Smooth muscle cell of the brain vasculature (primary cell): ENCODE data around the gene SMYD3.

Source experiments
- DNase-seq: peaks from one replicate; pipeline ENCODE4 v3.0.0-alpha.2; 2012; ENCODE audit warnings: low read depth, low spot score

The SMYD3 gene

DNA sequence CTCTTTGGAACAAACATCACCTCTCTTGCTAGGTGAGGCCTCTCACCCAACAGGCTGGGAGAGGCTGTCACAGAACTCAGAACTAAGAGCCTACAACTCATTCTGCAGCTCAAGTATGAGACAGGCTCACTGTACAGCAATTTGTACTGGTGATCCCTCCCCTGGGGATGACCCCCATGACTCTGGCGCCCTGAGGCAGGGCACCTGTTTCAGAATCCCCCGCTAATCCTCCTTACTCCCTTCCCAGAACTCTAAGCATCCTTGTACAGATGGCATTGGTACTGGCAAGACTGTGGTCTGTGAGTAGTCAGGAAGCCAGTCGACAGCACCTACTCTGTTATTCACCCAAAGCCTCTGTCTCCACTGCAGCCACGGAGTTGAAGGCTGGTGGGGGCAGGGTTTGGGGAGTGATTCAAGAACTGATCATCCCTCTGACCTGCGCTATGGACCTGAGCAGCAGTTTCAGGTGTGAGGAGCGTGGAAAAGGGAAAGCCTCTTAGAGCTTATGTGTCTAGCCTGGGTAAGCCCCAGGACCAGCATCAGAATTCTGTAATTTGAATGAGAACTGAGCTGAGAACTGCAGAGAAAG lies 696.8 kb downstream of the SMYD3 start:
- DNase-seq = no peak

DNA sequence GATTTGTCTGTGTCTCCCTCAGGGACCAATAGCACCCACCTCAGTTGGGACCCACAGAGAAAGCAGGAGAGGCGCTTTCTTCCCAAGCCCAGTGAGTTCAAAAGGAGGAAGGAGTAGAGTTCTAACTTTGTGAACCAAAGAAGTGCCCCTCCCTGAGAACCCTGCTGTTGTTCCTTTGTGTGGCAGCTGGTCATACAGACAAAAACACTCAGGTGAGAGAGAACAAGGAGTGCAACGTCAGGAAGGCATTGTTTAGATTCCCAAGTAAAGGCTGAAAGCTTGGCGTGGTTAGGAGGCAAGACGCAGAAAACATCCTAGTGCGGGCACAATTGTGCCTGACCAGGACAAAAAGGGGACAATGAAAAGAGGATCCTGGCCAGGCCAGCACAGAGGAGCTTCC lies 697.7 kb downstream of the SMYD3 start:
- DNase-seq = no peak

DNA sequence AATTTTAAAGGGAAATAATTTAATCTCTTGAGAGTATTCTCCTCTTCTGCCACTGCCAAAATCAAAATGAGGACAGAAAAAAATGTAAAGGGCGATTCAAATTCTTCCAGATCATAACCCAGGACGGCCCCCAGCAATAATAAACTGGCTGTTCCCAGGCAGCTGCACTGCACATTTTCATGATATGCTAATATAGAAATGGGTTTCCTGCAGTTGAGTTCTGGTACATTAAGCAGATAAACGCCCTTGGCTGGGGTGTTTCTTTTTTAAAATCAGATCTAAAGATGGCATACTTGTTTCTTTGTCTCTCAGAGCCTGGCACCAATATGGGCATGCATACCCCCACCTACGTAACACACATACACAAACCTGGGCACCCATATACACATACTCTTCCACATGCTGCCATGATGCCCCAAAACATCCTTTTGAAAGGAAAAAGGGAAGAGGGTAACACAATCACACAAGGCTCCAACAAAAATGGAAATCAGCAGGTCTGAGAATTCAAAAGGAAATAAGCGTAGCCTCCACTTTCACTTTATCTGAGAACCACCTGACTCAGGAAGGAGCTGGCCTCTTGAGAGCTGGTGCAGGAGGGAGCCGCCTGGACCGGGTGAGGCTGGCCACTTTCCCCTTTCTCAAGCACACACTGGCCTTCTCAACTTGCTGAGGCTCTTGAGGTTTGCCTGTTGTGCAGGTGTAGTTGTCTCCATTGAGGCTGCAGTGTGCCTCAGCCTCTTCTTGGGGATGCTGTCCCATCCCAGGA lies 698.9 kb downstream of the SMYD3 start:
- DNase-seq = no peak

DNA sequence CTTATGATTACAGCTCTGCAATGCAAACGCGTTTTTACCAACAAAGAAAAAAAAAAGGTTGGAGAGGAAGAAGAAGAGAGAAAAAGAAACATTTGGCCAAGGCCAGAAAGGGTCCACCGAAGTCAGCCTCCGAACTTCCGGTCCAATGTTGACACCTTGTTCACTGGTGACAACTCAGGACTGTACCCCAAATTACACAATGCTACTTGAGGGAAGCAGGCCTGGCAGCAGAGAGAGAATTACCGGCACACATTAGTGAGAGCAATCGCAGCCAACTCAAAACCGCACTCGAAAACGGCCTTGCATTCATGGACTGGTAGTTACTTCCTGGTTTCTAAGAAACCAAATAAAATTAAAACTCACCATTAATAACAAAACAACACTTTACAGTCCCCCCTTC lies 699.8 kb downstream of the SMYD3 start:
- no peak for DNase-seq

DNA sequence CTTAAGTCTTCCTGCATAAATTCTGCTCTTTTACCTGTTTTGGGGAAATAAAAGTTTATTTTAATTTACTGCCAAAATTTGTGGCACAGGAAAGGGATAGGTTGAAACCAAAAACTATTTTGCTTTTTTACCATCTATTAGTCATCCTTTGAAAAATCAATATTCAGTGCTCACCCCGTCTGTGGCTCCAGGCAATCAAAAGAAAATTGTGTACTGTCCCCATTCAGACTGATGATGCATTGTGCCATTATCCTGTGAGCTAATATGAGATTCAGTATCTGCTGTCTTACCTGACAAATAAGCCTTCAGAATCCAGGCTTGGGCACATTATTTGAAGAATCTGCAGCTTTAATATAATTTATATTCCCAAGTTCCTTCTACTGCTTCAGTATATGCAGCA lies 701.5 kb downstream of the SMYD3 start:
- DNase-seq = no peak

DNA sequence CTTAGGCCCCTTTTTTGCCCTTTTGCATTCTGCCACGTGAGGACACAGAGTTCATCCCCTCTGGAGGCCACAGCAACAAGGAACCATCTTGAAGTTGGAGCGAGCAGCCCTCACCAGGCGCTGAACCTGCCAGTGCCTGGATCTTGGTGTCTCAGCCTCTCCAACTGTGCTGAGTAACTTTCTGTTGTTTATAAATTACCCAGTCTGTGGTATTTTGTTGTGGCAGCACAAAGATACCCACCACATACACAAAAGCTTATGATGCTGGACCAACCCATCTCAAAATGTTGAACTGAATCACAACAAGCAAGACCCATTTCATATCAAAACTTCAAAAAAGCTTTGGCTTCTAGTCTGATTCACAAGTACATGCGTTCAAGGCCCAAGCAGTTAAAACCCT lies 702.4 kb downstream of the SMYD3 start:
- no peak for DNase-seq

DNA sequence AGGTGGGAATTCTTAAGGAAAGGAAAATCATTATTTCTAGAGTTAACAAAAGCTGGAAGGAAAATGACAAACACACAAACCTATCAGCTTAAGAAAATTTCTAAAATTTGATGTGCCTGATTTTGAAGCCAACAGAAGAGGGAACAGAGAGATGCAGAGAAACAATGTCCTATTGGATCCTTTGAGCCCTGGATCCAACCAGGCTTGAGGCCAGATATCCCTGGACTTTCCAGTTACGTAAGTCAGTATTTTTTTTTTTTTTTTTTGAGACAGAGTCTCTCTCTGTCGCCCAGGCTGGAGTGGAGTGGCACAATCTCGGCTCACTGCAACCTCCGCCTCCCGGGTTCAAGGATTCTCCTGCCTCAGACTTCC lies 703.4 kb downstream of the SMYD3 start:
- no peak for DNase-seq

DNA sequence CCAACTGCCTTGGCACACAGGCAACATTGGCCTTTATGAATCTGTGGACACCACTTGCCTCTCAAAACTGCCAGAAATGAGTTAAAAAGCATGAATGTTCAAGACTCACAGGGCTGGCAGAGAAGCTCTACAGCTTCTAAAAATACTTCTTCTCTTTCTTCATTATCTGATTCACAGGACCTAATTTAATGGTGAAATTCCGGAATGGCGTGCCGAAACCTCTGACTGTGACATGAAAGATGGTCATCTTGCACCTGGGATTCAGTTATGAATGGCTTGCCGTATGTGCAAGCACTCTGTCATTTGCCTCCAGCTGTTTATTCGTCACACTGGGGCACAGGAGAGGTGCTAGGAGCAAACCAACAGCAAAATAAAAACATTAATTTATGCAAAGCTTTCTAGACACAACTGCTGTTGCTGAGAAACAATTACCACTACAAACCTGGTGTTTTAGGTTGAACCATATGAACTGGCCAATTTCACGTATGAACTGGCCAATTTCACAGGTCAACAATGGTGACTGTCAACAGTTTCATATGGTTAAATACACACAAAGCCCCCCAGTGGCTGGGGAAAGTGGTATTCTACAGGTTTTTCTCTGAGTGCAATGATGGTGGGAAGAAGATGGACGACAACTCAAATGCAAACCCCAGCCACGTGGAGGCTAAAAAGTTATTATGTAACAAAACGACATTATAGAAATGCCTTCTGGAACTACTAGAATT lies 704.0 kb downstream of the SMYD3 start:
- no peak for DNase-seq

DNA sequence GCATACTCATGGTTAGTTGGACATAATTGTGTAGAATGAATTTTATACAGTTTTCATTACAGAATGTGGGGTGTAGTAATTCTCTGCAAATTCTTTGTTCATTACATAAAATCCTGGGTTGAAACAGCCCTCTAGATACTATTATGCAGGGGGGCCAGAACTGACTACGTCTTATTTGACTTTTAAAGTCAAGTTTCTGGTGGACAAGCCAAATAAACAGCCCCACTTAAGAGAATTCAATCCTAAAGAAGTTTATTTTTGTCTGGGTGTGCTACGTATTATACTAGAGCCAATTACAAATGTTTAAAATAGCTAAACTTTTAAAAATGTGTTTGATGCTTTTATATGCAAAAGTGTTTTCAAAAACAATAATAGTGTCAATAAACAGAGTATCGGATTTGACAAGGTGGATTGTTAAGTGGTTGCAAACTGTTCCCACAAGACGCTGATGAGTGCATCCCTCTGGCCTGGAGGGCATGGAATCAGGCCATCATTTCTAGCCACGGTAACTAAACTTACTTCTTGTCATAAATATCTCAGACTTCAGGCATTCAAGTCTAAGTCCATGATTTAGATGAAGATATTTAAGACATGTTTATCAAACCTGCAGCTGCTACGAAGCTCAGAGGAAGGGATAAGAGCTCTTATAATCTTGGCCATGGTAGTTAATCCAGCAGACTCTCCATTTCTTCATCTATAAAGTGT lies 706.0 kb downstream of the SMYD3 start:
- no peak for DNase-seq

DNA sequence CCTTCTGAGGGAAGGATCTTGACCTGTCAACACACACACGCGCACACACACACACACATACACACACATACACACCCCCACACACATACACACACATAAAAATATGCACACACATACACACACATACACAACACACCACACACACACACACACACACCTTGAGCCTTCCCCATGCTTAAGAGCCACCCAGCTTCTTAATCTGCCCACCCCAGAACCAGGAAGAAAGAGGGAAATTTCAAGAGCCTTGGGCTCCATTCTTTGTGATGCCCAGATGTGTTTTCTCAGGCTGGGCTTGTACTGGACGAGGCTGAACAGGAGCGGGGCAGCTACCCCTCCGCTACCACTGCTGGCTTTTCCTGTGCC lies 708.7 kb downstream of the SMYD3 start:
- no peak for DNase-seq

DNA sequence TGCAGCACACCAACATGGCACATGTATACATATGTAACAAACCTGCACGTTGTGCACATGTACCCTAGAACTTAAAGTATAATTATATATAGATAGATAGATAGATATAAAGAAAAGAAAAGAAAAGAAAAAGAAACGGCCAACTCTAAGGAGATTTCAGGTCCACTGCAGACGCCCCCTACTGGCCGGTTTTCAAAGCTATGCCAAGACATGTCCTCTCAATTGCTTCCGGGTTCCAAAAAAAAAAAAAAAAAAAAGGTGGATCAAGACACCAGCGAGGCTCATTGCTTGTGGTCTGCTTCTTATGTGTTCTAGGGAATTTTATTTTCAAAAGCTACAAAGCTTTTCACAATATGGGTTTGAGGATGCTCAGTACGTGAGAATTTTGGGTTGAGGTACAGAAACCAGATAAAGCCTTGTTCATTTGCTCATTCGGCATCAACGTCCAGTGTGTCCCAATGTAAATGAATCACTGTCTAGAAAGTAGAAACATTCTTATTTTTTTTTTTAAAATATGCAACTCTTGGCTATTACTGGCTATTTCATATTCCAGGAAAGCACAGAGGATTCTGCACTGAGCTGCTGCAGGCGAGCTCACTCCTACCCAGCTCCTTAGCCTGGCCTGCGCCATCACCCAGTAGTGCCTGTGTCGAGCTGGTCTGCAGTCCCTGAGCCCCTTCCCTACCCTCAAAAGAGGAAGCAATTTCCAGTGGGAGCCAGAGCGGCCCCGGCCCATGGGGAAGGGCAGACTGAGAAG lies 709.3 kb downstream of the SMYD3 start:
- no peak for DNase-seq

DNA sequence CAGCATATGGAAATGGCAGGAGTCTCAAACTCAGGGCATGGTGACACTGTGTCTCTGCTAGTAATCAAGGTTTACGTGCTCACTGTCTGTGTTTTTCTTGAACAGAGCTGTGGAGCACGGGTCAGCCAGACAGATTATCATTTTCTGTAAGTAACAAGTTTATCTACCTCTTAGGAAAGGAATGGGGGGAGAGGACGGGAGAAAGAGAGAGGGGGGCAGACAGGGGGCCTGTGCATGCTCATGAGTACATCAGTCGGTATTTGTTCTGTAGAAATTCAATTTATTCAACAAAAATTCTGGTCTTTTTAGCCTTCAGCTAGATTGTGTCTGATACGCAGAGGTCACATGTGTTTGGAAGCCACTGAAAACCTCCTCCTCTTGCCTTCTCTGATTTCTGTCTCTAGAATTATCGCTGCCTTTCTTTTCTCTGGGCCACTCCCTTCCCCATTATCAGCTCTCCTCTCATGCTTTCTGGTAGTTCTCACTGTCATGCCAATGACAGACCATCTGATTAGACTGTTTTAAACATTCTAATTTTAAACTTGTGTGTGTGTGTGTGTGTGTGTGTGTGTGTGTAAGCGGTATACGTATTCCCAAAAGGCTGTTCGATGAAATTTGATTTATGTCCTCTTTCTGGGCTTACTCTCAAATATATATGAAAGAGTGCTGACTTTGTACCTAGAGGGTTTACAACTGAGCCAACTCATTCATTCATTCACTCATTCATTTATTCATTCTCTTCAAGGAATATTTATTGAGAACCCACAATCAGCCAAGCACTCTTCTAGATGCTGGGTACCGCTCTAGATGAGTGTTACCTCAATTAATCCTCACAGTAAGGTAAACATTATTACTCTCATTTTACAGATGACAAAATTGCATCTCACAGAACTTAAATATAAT lies 715.4 kb downstream of the SMYD3 start:
- no peak for DNase-seq

DNA sequence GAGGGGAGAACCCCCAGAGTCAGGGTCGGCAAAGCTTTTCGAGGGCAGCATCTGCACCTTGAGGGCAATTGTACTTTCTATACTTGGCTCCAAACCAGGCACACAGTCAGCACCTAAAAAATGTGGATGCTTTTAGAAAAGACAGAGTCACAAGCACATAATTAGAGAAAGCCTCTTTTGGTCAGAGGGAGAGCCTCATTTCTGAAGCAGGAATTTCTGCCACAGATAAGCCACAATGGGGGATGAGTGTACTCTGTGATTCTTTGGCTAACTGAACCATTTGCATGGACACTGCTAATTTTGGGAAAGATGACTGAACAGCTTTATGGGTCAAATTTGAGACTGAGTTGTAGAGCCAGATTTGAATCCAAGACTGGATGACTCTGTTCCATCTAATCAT lies 716.6 kb downstream of the SMYD3 start:
- no peak for DNase-seq

DNA sequence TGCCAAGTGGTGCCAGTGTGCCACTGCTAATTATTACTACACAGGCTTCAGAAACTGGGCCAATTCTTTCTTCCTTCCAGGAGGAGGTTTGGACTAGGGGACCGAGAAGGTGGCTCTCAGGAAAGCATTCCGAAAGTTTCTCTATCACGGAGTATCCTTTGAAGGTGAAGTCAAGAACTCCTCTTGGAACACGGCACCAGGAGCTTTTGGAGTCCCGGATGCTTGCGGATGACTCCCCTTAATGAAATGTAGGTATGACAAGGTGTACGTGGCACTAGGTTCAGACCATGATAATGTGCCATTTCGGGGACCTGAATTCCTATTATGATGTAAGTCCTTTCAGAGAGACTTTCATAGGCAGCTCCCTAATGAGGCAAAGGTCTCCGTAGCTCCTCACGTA lies 718.2 kb downstream of the SMYD3 start:
- no peak for DNase-seq

DNA sequence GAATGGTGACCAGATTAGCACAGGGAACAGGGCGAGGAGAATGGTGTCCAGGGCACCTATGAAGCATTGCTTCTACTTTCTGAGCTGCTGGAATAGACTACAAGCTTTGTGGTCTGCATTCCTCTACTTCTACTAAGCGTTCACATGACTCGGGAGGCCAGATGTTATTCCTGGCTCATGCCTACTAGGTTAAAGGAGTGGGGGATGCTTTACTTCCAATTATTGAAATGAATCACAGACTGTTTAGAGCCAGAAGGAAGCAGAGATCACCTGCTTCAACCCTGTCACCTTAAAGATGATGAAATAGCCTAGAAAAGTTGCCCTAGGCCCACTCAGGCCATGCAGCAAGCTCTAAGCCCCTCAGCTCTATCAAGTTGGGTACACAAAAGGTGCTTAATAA lies 718.8 kb downstream of the SMYD3 start:
- DNase-seq = peak; percentile 32

DNA sequence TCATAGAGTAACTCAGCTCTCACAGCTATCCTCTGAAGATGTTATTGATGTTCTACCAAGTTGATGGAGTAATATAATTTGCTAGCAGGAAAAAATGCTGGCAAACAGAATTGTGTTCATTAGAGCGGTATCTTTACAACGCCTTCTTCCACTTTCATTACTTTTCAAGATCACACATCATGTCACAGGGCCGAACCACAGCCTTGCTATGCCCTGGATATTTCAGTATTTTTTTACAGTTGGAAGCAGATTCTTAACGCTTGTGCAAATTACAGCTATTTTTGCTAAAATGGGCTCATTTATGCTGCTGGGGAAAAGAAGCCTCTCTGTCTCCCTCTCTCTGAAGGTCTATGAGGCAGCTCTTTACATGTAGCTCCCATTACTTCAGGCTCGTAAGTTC lies 720.1 kb downstream of the SMYD3 start:
- DNase-seq = no peak

DNA sequence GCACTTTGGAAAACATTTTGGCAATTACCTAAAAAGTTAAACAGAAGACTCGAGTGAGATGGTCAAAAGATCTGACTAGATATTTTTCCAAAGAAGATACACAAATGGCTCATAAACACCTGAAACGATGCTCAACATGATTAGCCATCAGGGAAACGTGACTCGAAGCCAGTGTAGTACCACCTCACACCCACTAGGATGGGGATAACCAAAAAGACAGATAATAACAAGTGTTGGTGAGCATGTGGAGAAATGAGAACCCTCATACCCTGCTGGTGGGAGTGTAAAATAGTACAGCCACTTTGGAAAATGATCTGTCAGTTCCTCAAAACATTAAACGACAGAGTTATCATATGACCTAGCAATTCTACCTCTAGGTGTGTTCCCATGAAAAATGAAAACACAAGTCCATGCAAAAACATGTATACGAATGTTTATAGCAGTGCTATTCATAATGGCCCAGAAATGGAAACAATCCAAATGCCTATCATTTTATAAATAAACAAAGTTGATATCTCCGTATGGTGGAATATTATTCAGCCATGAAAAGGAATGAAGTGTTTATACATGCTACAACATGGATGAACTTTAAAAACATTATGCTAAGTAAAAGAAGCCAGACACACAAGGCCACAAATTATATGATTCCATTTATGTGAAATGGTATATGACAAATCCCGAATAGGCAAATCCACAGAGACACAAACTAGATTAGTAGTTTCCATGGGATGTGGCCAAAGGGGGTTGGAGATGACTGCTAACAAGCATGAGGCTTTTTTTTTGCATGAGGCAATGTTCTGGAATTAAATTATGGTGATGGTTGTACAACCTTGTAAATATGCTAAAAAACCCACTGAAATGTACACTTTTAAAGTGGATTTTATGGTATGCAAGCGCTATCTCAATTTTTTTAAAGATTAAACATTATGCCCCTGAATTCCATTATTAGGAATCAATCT lies 727.0 kb downstream of the SMYD3 start:
- no peak for DNase-seq

DNA sequence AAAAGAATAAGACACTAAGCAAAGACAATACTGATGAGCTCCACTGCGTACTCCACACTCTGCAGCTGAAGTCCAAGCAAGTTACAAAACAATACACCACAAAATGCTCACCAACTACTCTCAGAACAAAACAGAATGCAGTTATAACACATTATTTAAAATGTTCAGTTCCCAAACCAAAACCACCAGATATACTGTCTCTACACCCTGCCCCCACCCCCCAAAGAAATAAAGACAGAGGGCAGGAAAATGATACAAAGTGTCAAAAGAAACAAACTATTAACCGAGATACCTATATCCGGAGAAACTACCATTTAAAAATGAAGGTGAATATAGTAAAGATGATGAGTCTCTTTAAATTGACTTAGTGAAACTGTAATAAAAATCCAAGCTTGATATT lies 729.3 kb downstream of the SMYD3 start:
- DNase-seq = no peak

DNA sequence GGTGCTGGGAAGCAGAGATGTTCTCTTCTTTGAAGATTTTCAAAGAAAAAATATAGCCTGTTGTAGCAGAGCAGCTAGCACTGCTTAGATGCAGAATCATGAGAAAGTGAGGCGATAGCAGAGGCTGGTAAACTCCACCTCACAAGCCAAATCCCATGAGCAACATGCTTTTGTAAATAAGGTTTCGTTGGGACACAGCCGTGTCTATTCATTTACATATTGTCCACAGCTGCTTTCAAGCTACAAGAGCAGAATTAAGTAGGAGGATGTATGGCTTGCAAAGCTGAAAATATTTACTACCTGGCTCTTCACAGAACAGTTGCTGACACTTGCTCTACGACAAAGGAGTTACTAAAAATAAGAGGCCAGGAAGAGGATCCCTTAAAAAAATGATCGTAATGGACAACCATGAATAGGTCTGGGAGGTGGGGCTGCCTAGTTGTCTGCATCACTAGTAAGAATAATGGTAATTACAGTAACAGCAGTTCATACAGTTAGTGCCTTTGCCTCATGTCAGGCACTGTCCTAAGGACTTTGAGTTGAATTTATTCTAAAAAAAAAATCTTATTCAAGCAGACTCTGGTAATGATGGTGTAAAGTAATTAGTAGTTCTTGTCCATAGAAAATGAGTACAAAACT lies 730.3 kb downstream of the SMYD3 start:
- DNase-seq = no peak
